H9 (cell line): ENCODE measurements around the gene EBLN2. TPM values are rescaled to one million over a fixed set of nuclear protein-coding genes. Genes with fewer than 3 reads are reported as not detected.

Source experiments
- DNase-seq: peaks from one replicate; pipeline ENCODE4 v3.0.0-alpha.2; 2017
- H2AFZ ChIP-seq: one replicate; pipeline ENCODE4 v1.6.1; 2013; ENCODE audit warnings: mild to moderate bottlenecking, low read length, control low read depth, moderate library complexity
- H2AK5ac ChIP-seq: 2 replicates; pipeline ENCODE4 v1.6.1; 2013; ENCODE audit warnings: low read length, control low read depth, mixed read lengths; ENCODE audit not compliant: insufficient read length
- H2BK120ac ChIP-seq: one replicate; pipeline ENCODE4 v1.6.1; 2013; ENCODE audit warnings: low read depth, mild to moderate bottlenecking, low read length, control low read depth, inconsistent platforms; ENCODE audit not compliant: poor library complexity, severe bottlenecking
- H2BK12ac ChIP-seq: 2 replicates; pipeline ENCODE4 v1.6.1; 2013; ENCODE audit warnings: low read length, control low read depth, mixed read lengths, low read depth; ENCODE audit not compliant: insufficient read length
- H2BK15ac ChIP-seq: 2 replicates; pipeline ENCODE4 v1.6.1; 2013; ENCODE audit warnings: low read depth, low read length, control low read depth
- H2BK20ac ChIP-seq: one replicate; pipeline ENCODE4 v1.6.1; 2013; ENCODE audit warnings: low read depth, mild to moderate bottlenecking, low read length, control low read depth, inconsistent platforms; ENCODE audit not compliant: poor library complexity, severe bottlenecking
- H2BK5ac ChIP-seq: 2 replicates; pipeline ENCODE4 v1.6.1; 2013; ENCODE audit warnings: low read length, control low read depth, mixed read lengths; ENCODE audit not compliant: insufficient read length
- H3K14ac ChIP-seq: 2 replicates; pipeline ENCODE4 v1.6.1; 2013; ENCODE audit warnings: low read length, control low read depth; ENCODE audit not compliant: insufficient read depth
- H3K18ac ChIP-seq: 2 replicates; pipeline ENCODE4 v1.6.1; 2013; ENCODE audit warnings: low read depth, mild to moderate bottlenecking, mixed read lengths, low read length, control low read depth; ENCODE audit not compliant: insufficient read length
- H3K23ac ChIP-seq: 2 replicates; pipeline ENCODE4 v1.6.1; 2013; ENCODE audit warnings: low read length, control low read depth, mixed read lengths, low read depth; ENCODE audit not compliant: insufficient read length
- H3K23me2 ChIP-seq: 2 replicates; pipeline ENCODE4 v1.6.1; 2013; ENCODE audit warnings: low read depth, mild to moderate bottlenecking, mixed read lengths, low read length, control low read depth; ENCODE audit not compliant: insufficient read length, poor library complexity, severe bottlenecking
- H3K27ac ChIP-seq: 2 replicates; pipeline ENCODE4 v1.5.1; 2013; ENCODE audit warnings: low read length, control low read depth, mixed read lengths, low read depth; ENCODE audit not compliant: insufficient read length
- H3K27me3 ChIP-seq: 2 replicates; pipeline ENCODE4 v1.6.1; 2013; ENCODE audit warnings: low read length, control low read depth, inconsistent platforms; ENCODE audit not compliant: insufficient read depth
- H3K4ac ChIP-seq: 2 replicates; pipeline ENCODE4 v1.6.1; 2013; ENCODE audit warnings: low read depth, mild to moderate bottlenecking, control low read depth, inconsistent platforms, low read length, moderate library complexity
- H3K4me1 ChIP-seq: 2 replicates; pipeline ENCODE4 v1.6.1; 2013; ENCODE audit warnings: low read length, control low read depth, inconsistent platforms; ENCODE audit not compliant: insufficient read depth
- H3K4me2 ChIP-seq: 2 replicates; pipeline ENCODE4 v1.6.1; 2013; ENCODE audit warnings: low read length, control low read depth, mixed read lengths; ENCODE audit not compliant: insufficient read length, insufficient read depth
- H3K56ac ChIP-seq: 2 replicates; pipeline ENCODE4 v1.6.1; 2013; ENCODE audit warnings: low read depth, mild to moderate bottlenecking, mixed read lengths, low read length, control low read depth; ENCODE audit not compliant: insufficient read length
- H3K79me1 ChIP-seq: 2 replicates; pipeline ENCODE4 v1.6.1; 2013; ENCODE audit warnings: low read depth, mild to moderate bottlenecking, moderate library complexity, low read length, control low read depth, inconsistent platforms; ENCODE audit not compliant: insufficient read depth, poor library complexity, severe bottlenecking
- H3K79me2 ChIP-seq: 2 replicates; pipeline ENCODE4 v1.6.1; 2013; ENCODE audit warnings: low read length, control low read depth, inconsistent platforms; ENCODE audit not compliant: insufficient read depth
- H3K9ac ChIP-seq: 2 replicates; pipeline ENCODE4 v1.6.1; 2013; ENCODE audit warnings: low read length, control low read depth, mixed read lengths; ENCODE audit not compliant: insufficient read length; ENCODE audit errors: extremely low read depth
- H3K9me3 ChIP-seq: one replicate; pipeline ENCODE4 v1.6.1; 2013; ENCODE audit warnings: low read depth, low read length, inconsistent platforms; ENCODE audit not compliant: control insufficient read depth
- H3T11ph ChIP-seq: one replicate; pipeline ENCODE4 v1.6.1; 2013; ENCODE audit warnings: mild to moderate bottlenecking, low read length, control low read depth, inconsistent platforms
- H4K20me1 ChIP-seq: one replicate; pipeline ENCODE4 v1.6.1; 2013; ENCODE audit not compliant: control insufficient read depth, insufficient read length, insufficient read depth
- H4K5ac ChIP-seq: 2 replicates; pipeline ENCODE4 v1.6.1; 2013; ENCODE audit warnings: low read depth, mild to moderate bottlenecking, mixed read lengths, low read length, control low read depth; ENCODE audit not compliant: insufficient read length
- H4K8ac ChIP-seq: replicated peaks from 2 replicates; pipeline ENCODE4 v1.6.1; 2013; ENCODE audit warnings: low read length, control low read depth, mixed read lengths, low read depth; ENCODE audit not compliant: insufficient read length
- H4K91ac ChIP-seq: 2 replicates; pipeline ENCODE4 v1.6.1; 2013; ENCODE audit warnings: low read depth, mild to moderate bottlenecking, moderate library complexity, mixed read lengths, low read length, control low read depth; ENCODE audit not compliant: insufficient read length
- H3K27ac Mint-ChIP-seq, 3 experiments: 2 replicates in 2 of 3; 3 replicates in 1 of 3; pipeline ENCODE4 v1.8.0; 2020 to 2021; ENCODE audit warnings: mixed read lengths in 3 of 3, mild to moderate bottlenecking in 1 of 3, moderate library complexity in 1 of 3
- H3K27me3 Mint-ChIP-seq: 2 replicates; pipeline ENCODE4 v1.8.0; 2021; ENCODE audit warnings: low read depth, mild to moderate bottlenecking, moderate library complexity, mixed read lengths
- H3K36me3 Mint-ChIP-seq, 3 experiments: 2 replicates in 2 of 3; 3 replicates in 1 of 3; pipeline ENCODE4 v1.8.0; 2020 to 2021; ENCODE audit warnings: low read depth in 3 of 3, mixed read lengths in 3 of 3; ENCODE audit not compliant: insufficient read depth in 1 of 3
- H3K4me1 Mint-ChIP-seq, 2 experiments: 2 replicates each; pipeline ENCODE4 v1.8.0; 2020; ENCODE audit warnings: mixed read lengths in 2 of 2
- H3K4me3 Mint-ChIP-seq, 2 experiments: 2 replicates in 1 of 2; 3 replicates in 1 of 2; pipeline ENCODE4 v1.8.0; 2020 to 2021; ENCODE audit warnings: mild to moderate bottlenecking in 2 of 2, mixed read lengths in 2 of 2, moderate library complexity in 1 of 2
- H3K9me3 Mint-ChIP-seq, 2 experiments: 2 replicates in 1 of 2; 3 replicates in 1 of 2; pipeline ENCODE4 v1.8.0; 2020; ENCODE audit warnings: mild to moderate bottlenecking in 2 of 2, mixed read lengths in 2 of 2, moderate library complexity in 1 of 2
- WGBS: extraction: QIAGEN DNeasy Blood & Tissue Kit; methylation state at CpG from one replicate; pipeline ENCODE4 v1.1.7; 2013; ENCODE audit warnings: missing lambda C conversion rate, low lambda C conversion rate, mixed read lengths; ENCODE audit not compliant: insufficient read length; ENCODE audit errors: extremely low coverage; 5-methylcytosine and 5-hydroxymethylcytosine counted together
- total RNA-seq: library from RNA; stranded (reverse); gene quantifications from 2 replicates; pipeline ENCODE4 v1.2.1, GENCODE V29; 2021
- TF ChIP-seq, protein P1 (sequence below): fragments of 200-600 bp; sonication (generic); conservative IDR thresholded peaks from 3 replicates; pipeline ENCODE4 v1.8.0; 2021; ENCODE audit warnings: antibody characterized with exemption, mild to moderate bottlenecking

Gene EBLN2
- total RNA-seq, 1 experiment from 2014 or later: 6.1 TPM

DNA sequence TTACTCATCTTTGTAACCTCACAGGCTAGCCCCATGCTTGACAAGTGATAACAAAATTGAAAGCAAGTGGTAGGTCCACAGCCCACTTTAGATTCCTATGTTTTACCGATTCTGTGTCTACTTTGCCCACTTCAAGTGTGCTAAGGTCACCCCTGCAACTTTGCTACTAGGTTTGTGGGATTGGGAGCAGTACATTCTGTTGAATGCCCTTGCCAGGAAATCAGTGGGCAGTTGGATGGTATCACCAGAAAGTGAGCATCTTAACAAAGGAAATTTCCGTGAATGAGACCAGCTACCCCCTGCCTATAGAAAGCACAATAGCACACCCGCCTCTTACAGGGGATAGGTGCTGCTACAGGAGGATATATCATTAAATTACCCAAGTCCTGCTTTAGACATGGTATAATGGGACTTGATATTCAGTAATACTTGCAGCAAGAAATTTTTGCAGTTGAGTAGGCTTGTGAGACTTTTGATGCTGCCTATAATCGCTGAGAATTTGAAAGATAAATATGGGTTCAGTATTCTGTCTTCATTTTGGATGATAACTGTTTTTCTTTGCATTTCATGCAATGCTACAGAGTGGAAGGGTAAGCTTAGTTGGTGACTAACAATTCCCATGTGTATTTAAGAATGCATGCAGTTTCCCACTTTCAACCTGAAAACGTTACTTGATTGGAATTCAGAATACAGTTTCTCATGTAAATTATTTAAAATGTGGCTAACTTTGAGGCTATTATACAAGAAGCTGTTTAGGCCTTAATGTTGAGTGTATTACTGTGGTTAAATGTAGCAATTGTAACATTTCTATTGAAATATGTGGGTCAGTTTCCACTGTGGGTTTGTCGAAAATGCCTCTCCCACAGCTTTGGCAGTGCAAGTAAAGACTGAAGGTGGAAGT, 9.5 kb downstream of the EBLN2 start:
- Histone ChIP-seq H2BK120ac (no peak overlapping the region), H3K4me2 (no peak overlapping the region), H4K5ac (no peak overlapping the region), H3K4ac (no peak overlapping the region), H3K27me3 (no peaks in the 10 kb centered on the region), H3K27ac (no peak overlapping the region), H3K9ac (no peak overlapping the region), H4K8ac (no peak overlapping the region), H3K79me2 (no peaks in the 10 kb centered on the region), H3K9me3 (no peaks in the 10 kb centered on the region), H2AK5ac (no peak overlapping the region), H2AFZ (no peak overlapping the region), H4K91ac (no peak overlapping the region), H2BK12ac (no peak overlapping the region), H3K79me1 (no peaks in the 10 kb centered on the region), H3K18ac (no peak overlapping the region), H3K23ac (no peak overlapping the region), H2BK15ac (no peak overlapping the region), H2BK20ac (no peak overlapping the region), H3T11ph (no peak overlapping the region), H2BK5ac (no peak overlapping the region), H3K14ac (no peak overlapping the region), H3K4me1 (peaks cover 6% of the 10 kb centered on the region; the same call in 1 of the 2 replicates), H3K56ac (no peak overlapping the region), H4K20me1 (no peaks in the 10 kb centered on the region), H3K23me2 (no peaks in the 10 kb centered on the region)
- Mint-ChIP-seq H3K36me3 (peaks cover 0 to 11% (median 6%) of the 10 kb centered on the region in 3 experiments; a peak in 4 of 7 replicates), H3K27me3 (no peaks in the 10 kb centered on the region), H3K4me3 (no peak overlapping the region), H3K9me3 (no peaks in the 10 kb centered on the region), H3K4me1 (peaks cover 23 to 31% of the 10 kb centered on the region in 2 experiments), H3K27ac (peak overlapping the region; percentile 55 to 78 (median 66); a peak in 5 of 7 replicates)
- WGBS: no CpG with 5 or more reads among the region's 6 CpGs
- no peak for DNase-seq
- TF ChIP-seq, protein P1, sequence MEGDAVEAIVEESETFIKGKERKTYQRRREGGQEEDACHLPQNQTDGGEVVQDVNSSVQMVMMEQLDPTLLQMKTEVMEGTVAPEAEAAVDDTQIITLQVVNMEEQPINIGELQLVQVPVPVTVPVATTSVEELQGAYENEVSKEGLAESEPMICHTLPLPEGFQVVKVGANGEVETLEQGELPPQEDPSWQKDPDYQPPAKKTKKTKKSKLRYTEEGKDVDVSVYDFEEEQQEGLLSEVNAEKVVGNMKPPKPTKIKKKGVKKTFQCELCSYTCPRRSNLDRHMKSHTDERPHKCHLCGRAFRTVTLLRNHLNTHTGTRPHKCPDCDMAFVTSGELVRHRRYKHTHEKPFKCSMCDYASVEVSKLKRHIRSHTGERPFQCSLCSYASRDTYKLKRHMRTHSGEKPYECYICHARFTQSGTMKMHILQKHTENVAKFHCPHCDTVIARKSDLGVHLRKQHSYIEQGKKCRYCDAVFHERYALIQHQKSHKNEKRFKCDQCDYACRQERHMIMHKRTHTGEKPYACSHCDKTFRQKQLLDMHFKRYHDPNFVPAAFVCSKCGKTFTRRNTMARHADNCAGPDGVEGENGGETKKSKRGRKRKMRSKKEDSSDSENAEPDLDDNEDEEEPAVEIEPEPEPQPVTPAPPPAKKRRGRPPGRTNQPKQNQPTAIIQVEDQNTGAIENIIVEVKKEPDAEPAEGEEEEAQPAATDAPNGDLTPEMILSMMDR: no peak
